ENCODE data around the gene CDS1.

CDS1 gene

GRCh38 chr4:84699001-84699671, 116.2 kb downstream of the CDS1 start:
- no peak overlapping the region for H3K4me3 ChIP-seq (ENCODE audit: low read depth, low read length)
- no peak for TF ChIP-seq CTCF (IDR thresholded peaks at IDR 0.05; ENCODE audit: borderline replicate concordance, insufficient read depth, low read depth, low read length)
